Progenitor cell of endocrine pancreas (in vitro differentiated cells): ENCODE measurements around the gene CD248. TPM values are rescaled to one million over a fixed set of nuclear protein-coding genes. Genes with fewer than 3 reads are reported as not detected.

ENCODE experiments used
- DNase-seq: peaks from one replicate; pipeline ENCODE4 v3.0.0; 2021; ENCODE audit warnings: low spot score; ENCODE audit not compliant: unreplicated experiment
- H3K27ac Mint-ChIP-seq: 2 replicates; pipeline ENCODE4 v1.8.0; 2021; ENCODE audit warnings: mild to moderate bottlenecking, moderate library complexity, mixed read lengths
- H3K27me3 Mint-ChIP-seq: 2 replicates; pipeline ENCODE4 v1.8.0; 2021; ENCODE audit warnings: mixed read lengths
- H3K36me3 Mint-ChIP-seq: 2 replicates; pipeline ENCODE4 v1.8.0; 2022; ENCODE audit warnings: mixed read lengths; ENCODE audit not compliant: insufficient read depth
- H3K4me1 Mint-ChIP-seq: 2 replicates; pipeline ENCODE4 v1.8.0; 2021; ENCODE audit warnings: low read depth, mixed read lengths
- H3K4me3 Mint-ChIP-seq: 2 replicates; pipeline ENCODE4 v1.8.0; 2021; ENCODE audit warnings: low read depth, mild to moderate bottlenecking, moderate library complexity, mixed read lengths
- H3K9me3 Mint-ChIP-seq: 2 replicates; pipeline ENCODE4 v1.8.0; 2021; ENCODE audit warnings: low read depth, mixed read lengths
- CTCF ChIP-seq: fragments of 200-600 bp; sonication (generic); IDR thresholded peaks from one replicate; pipeline ENCODE4 v1.5.0; 2021; ENCODE audit warnings: antibody characterized with exemption, mild to moderate bottlenecking; ENCODE audit not compliant: unreplicated experiment
- total RNA-seq: library from RNA; stranded (reverse); gene quantifications from 2 replicates; pipeline ENCODE4 v1.2.1, GENCODE V29; 2021

Gene CD248
- total RNA-seq, 1 donor from 2014 or later, result 0.22 TPM

GRCh38 chr11:66349084-66349386, 32.2 kb upstream of the CD248 start:
- Mint-ChIP-seq H3K4me1 (peaks cover 41% of the 10 kb centered on the region), H3K36me3 (peaks cover 7% of the 10 kb centered on the region), H3K27ac (peak overlapping the region; percentile 52)

GRCh38 chr11:66347425-66348276, 30.8 kb upstream of the CD248 start, which contains the start of gene B4GAT1:
Gene B4GAT1 (minus strand): TSS chr11:66347629. CDS start chr11:66347545, 84 bp downstream.
- peaks cover 49% of the 10 kb centered on the region for H3K4me1 Mint-ChIP-seq
- H3K9me3 Mint-ChIP-seq, result no peaks in the 10 kb centered on the region
- peak within 1 kb of the TSS; percentile 99 for H3K27ac Mint-ChIP-seq
- peak within 1 kb of the TSS; percentile 96 for H3K4me3 Mint-ChIP-seq
- no peaks in the 10 kb centered on the region for H3K27me3 Mint-ChIP-seq
- no peak for TF ChIP-seq CTCF
- peaks cover 4% of the 10 kb centered on the region for H3K36me3 Mint-ChIP-seq
- DNase-seq, result peak; percentile 66

More at GRCh38 chr11:66349084-66349386, 32.2 kb upstream of the CD248 start:
- no peak for DNase-seq
- Mint-ChIP-seq H3K9me3 (no peaks in the 10 kb centered on the region), H3K4me3 (peak overlapping the region; percentile 91), H3K27me3 (no peaks in the 10 kb centered on the region)
- TF ChIP-seq CTCF, result no peak

- Mint-ChIP-seq H3K4me3 (peak overlapping the region; percentile 96), H3K4me1 (peaks cover 44% of the 10 kb centered on the region), H3K9me3 (no peaks in the 10 kb centered on the region), H3K27ac (peak overlapping the region; percentile 84), H3K36me3 (peaks cover 1% of the 10 kb centered on the region), H3K27me3 (no peaks in the 10 kb centered on the region)
- DNase-seq, result no peak
- no peak for TF ChIP-seq CTCF
Observed at GRCh38 chr11:66346476-66347424, 29.9 kb upstream of the CD248 start.

GRCh38 chr11:66345316-66345649, 28.4 kb upstream of the CD248 start:
- DNase-seq, result no peak
- TF ChIP-seq CTCF, result no peak
- no peaks in the 10 kb centered on the region for H3K9me3 Mint-ChIP-seq
- H3K4me3 Mint-ChIP-seq, result peak overlapping the region; percentile 96
- H3K36me3 Mint-ChIP-seq, result peaks cover 3% of the 10 kb centered on the region
- peaks cover 35% of the 10 kb centered on the region for H3K4me1 Mint-ChIP-seq
- peak overlapping the region; percentile 96 for H3K27ac Mint-ChIP-seq
- H3K27me3 Mint-ChIP-seq, result no peaks in the 10 kb centered on the region
